COLO668 (cell line): ENCODE data around the gene ZNF74.
"Not testable (repeated sequence)": the region's sequence is repeated elsewhere in the genome, so short reads cannot be mapped to it uniquely, and the experiment has no call there.

Experiments used
- DNase-seq: peaks from one replicate; lab custom pipeline; 2025; ENCODE audit not compliant: unreplicated experiment; lab: John Stamatoyannopoulos, UW

ZNF74 gene

DNA sequence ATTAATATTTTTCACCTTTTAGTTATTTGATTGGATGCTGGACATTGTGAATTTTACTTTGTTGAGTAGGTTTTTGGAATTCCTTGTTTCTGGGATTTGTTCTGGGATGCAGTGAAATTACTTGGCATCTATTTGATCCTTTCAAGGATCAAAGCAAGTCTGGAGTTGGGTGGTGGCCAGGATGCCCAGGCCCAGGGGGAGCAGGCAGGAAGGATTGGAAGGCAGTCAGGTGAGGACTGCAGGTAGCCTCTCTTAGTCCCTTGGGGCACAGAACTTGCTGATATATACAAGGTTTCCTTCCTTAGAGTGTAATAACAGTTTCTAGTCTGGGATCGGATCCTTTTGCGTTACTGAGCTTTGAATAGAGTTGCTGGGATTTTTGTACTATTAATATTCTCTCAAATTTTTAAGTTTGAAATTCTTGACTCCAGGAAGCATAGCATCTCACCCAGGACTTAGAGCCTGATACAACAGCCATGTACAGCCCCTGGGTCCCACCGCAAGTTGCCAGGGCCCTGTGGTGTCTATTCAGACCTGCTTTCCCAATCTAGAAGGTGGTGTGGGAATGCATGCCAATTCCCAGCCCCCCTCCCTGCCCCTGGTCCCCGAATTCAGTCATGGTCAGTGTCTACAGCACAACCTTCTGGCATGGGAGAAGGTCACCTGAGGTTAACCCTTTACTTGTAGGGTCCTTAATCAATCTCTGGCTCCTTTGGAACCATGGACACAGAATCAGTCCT lies 6.1 kb downstream of the ZNF74 start:
- no peak for DNase-seq

DNA sequence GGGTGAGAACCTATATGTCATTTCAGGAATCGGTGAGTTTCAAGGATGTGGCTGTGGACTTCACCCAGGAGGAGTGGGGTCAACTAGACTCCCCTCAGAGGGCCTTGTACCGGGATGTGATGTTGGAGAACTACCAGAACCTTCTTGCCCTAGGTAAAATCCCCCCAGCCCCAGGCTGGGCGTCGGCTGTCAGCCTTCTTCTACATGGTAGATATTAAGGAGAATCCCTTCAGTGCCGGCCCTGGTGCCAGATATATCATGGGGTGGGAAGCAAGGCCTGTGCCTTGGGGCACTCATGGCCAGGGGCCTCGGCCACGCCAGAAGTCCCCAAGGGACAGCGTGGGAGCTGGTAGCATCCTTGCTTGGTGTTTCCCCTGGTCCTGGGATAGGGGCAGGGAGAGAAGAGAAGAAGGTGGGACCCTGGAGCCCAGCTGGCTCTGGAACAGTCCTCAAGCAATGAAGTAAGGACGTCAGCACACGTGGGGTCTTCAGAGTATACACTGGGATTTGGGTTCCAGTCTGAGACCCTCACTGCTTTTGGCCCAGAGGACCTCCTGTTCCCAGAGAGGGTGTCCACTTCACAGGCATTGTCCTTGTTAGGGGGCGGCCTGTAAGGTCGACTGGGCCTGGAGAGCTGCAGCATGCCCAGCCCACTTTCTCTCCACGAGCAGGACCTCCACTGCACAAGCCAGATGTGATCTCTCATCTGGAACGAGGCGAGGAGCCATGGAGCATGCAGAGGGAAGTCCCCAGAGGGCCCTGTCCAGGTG lies 6.8 kb downstream of the ZNF74 start:
- DNase-seq, result no peak

DNA sequence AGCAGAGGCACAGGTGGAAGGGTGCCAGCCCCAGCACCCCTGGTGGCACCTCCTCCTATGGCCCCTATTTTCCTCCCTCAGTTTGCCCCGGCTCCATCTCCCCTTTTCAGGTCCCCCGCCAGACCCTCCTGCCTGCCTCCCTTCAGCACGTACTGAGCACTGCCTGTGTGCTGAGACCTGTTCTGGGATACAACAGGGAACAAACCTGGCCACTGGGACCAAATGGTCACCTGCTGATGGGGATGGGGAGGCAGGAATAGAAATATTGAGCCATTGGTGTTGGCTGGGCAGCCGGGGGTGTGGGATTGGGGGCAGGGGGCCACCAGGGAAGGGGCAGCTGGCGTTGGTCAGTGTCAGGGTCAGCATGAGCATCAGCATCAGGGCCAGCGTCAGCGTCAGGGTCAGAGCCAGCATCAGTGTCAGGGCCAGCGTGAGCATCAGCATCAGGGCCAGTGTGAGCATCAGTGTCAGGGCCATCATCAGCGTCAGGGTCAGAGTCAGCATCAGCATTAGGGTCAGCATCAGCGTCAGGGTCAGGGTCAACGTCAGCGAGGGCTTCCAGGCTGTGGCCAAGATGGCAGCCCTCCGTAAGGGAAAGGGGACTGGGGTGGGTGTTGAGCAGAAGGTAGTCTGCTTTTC lies 7.5 kb downstream of the ZNF74 start:
- DNase-seq, result no peak

DNA sequence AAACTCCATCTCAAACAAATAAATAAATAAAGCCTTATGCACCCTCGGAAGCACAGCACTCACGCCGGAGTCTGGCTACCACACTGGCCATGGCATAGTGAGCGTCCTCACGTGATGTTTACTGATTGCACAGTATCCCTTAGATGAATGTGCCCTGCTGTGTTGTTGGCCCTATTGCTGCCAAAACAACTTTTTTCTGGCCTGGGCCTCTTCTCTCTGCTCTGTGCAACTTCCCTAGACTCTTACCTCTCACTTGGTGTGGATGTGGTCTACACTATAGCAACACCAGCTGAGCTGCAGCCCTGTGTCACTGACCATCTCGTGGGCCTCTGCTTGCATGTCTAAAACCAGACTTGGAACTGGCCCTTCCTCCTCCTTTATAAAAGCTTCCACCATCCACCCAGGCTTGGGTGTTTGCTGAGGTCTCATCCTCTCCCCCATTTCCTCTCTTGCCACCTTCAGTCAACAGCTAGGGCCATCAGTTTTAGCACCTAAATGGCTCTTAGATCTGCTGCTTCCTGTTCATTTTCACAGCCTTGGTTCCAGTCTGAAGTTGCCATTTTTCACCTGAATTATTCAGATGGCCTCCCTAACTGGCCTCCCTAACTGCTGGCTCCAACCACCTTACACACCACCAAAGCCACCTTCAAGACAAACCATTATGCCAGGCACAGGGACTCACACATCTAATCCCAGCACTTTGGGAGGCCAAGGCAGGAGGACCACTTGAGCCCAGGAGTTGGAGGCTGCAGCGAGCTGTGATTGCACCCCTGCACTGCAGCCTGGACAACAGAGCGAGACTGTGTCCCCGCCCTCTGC lies 9.2 kb downstream of the ZNF74 start:
- no peak for DNase-seq

DNA sequence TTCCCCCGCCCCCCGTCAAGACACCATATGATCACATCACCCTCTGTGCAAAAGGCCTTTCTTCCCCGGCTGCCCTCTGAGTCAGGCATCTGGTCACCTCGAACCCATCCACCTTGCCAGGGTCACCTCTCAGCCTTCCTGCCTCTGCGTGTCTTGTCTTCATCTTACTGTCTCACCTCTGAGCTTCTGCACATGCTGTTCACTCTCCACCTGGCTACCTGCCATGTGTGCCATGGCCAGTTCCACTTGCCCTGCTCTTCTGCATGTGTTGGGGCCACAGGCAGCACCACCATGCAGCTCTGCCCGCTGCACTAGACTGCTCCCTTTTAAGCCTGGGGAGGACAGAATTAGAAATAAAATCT lies 9.8 kb downstream of the ZNF74 start:
- DNase-seq, result no peak

DNA sequence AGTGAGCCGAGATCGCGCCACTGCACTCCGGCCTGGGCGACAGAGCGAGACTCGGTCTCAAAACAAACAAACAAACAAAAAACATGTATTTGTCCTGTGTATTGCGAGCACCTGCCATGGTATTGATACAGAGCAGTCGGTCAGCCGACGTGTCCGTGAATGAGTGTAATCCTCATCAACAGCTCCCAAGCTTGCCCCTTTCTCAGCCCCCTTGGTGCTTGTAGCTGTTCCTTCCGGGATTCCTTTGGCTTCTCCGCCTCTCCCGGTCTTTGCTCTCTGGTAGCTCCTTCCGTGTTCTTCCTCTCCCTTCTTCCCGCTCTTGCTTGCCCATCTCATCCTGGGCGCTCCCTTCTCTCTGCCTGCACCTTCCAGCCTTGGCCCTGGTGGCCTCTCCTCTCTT lies 10.9 kb downstream of the ZNF74 start:
- DNase-seq, result no peak

DNA sequence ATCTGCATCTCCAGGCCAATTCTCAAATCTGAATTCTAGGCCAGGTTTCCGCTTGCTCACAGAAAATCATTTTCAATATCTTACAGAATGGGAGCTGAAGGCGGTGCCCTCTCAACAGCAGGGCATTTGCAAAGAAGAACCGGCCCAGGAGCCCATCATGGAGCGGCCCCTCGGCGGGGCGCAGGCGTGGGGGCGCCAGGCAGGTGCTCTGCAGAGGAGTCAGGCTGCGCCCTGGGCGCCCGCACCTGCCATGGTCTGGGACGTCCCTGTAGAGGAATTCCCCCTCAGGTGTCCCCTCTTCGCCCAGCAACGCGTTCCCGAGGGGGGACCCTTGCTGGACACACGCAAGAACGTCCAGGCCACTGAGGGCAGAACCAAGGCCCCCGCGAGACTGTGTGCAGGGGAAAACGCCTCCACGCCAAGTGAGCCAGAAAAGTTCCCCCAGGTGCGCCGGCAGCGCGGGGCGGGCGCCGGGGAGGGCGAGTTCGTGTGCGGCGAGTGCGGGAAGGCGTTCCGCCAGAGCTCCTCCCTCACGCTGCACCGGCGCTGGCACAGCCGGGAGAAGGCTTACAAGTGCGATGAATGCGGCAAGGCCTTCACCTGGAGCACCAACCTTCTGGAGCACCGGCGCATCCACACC lies 11.5 kb downstream of the ZNF74 start:
- DNase-seq, result no peak

DNA sequence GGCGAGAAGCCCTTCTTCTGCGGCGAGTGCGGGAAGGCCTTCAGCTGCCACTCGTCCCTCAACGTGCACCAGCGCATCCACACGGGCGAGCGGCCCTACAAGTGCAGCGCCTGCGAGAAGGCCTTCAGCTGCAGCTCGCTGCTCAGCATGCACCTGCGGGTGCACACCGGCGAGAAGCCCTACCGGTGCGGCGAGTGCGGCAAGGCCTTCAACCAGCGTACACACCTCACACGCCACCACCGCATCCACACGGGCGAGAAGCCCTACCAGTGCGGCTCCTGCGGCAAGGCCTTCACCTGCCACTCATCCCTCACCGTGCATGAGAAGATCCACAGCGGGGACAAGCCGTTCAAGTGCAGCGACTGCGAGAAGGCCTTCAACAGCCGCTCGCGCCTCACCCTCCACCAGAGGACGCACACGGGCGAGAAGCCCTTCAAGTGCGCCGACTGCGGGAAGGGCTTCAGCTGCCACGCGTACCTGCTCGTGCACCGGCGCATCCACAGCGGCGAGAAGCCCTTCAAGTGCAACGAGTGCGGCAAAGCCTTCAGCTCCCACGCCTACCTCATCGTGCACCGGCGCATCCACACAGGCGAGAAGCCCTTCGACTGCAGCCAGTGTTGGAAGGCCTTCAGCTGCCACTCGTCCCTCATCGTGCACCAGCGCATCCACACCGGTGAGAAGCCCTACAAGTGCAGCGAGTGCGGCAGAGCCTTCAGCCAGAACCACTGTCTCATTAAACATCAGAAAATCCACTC lies 12.2 kb downstream of the ZNF74 start:
- no peak for DNase-seq

DNA sequence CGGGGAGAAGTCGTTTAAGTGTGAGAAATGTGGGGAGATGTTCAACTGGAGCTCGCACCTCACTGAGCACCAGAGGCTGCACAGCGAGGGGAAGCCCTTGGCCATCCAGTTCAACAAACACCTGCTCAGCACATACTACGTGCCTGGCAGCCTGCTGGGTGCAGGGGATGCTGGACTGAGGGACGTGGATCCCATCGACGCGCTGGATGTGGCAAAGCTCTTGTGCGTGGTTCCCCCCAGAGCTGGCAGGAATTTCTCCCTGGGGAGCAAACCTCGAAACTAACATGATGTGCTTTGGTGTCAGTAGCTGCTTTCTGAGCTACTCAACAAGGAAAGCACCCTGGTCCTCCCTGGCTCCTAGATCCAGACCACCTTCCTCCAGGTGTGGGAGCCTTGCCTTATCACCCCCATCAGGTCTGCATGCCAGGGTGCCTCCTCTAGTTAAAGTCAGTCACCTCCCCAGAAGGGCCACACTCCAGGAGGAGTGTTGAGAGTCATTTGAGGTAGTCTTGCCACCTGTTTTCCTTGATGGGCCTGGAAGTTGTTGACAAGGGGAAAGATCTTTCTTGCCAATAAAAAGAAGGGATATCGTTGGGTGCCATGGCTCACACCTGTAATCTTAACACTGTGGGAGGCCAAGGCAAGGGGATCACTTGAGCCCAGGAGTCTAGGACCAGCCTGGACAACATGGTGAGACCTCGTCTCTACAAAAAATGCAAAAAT lies 12.9 kb downstream of the ZNF74 start:
- no peak for DNase-seq

DNA sequence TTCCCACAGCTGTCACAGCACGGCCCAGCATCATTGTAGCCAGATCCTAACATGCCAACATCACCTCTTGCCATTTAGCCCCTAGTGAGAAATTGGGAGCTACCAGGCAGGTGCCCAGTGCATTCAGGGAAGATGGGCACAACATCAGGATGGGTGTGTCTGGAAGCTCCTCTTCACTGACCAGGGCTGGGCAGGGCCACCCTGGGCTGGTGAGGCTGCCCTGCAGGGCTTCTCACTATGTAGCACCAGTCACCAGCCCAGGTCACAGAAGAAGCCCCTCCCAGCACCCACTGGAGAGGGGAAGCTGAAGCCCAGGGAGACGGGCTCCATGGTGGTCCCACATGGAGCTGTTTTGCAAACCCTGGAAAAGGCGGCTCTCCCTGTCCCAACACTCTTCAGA lies 13.9 kb downstream of the ZNF74 start:
- no peak for DNase-seq

DNA sequence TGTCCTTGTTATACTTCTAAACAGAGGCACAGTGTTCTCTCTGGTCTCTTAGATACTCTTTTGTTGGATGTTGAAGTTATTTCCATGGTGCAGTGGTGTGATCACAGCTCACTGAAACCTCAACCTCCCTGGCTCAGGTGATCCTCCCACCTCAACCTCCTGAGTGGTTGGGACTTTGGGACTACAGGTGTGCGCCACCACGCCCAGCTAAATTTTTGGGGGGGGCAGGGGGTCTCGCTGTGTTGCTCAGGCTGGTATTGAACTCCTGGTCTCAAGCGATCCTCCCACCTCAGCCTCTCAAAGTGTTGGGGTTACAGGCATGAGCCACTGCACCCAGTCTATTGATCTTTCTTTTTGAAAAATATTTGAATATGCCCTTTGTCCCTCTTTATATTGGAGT lies 14.9 kb downstream of the ZNF74 start:
- no peak for DNase-seq

DNA sequence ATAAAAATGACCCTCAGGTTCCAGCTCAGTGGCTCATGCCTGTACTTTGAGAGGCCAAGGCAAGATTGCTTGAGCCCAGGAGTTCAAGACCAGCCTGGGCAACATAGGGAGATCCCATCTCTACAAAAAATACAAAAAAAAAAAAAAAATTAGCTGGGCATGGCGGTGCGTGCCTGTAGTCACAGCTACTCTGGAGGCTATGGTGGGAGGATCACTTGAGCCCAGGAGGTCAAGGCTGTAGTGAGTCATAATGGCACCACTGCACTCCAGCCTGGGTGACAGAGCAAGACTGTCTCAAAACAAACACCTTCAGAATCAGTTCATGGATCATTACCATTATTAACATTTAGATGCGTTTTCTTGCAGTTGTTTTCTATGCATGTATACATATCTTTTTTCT lies 15.4 kb downstream of the ZNF74 start:
- not testable (repeated sequence) for DNase-seq

DNA sequence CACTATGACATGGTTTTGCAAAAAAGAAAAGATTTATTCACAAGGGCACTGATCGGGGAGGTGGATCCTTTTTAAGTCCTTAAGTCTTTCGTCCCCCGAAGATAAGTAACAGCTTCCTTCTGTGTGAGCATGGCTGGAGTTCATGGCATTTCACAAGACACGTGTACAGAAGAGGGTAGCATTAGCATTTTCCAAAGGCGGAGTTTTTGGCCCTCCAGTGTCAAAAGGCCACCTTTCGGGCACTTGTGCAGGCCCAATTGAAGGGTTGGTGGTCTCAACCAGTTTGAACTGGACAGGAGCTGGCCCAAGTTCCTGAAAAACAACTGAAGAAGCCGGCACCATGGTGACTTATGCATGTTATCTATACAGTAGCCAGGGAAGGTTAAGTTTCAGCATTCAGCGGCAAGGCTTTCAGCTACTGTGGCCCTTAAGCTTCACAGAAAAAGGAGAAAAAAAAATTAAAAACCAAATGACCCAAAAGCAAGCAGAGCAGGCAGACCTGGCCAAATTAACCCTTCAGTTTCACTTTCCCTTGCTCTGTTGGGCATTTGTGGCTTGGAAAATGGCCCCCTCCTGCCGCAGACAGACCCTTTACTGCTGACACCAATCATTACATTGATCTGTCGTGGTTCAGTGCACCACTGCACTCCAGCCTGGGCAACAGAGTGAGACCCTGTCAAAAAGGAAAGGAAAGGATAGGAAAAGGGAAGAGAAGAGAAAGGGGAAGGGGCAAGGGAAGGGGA lies 18.7 kb downstream of the ZNF74 start:
- no peak for DNase-seq

DNA sequence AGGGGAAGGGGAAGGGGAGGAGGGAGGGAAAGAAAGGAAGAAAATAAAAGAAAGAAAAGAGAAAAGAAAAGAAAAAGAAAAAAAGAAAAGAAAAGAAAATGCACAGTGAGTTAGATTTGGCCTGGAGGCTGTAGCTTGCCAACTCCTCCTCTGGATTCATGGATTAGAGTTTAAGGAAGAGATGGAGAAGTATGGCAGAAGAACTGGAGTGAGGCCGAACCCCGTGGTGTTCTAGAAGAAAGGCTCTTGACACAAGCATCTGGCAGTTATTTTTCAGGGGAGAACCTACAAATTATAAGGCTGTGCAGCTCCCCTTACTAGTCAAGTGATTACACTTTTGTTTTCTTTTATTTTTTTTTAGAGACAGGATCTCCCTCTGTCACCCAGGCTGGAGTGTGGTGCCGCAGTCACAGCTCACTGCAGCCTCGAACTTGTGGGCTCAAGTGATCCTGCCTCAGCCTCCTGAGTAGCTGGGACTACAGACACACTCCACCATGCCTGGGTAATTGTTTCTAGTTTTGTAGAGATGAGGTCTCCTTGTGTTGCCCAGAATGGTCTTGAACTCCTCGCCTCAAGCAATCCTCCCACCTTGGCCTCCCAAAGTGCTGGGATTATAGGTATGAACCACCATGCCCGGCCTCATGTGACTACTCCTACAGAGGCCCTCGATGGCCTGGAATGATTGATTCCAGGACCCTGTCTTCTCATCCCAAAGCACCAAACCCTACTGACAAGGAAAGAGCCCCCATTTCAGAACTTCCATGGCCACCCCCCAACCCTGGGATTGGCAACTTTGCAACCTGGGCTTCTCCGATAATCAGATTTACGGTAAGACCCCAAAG lies 19.5 kb downstream of the ZNF74 start:
- DNase-seq, result no peak

DNA sequence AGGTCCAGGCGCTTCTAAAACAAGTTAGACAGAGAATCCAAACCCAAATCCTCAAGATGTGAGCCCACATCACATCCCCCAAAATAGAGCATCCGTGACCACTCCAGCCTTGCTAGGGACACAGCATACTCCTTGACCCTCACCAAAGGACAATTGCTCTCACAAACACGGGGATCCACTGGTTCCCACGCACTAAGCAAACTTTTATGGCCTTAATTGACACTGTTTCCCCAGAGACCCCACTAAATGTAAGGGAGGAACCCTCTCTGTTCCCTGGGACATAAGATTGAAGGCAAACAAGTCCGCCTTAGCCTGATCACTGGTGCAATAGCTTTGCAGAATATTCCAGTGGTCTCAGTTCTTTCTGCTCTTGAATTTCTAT lies 20.1 kb downstream of the ZNF74 start:
- no peak for DNase-seq

DNA sequence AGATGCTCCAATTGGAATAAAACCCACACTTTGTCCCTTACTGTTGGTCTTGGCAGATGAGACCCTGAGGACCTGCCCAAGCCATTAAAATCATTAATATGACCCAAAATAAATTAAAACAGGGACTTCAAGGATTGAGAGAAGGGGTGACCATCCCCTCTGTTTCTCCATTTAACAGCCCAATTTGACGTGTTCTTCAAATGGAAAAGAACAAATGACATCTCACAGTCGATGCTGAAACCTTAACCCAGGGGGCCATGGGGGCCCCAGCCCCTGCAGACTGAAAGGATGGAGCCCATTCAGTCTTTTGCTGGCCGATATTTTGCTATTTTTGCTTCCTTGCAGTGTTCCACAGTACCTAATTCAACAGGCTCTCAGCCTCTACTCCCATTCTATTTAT lies 20.5 kb downstream of the ZNF74 start:
- no peak for DNase-seq

DNA sequence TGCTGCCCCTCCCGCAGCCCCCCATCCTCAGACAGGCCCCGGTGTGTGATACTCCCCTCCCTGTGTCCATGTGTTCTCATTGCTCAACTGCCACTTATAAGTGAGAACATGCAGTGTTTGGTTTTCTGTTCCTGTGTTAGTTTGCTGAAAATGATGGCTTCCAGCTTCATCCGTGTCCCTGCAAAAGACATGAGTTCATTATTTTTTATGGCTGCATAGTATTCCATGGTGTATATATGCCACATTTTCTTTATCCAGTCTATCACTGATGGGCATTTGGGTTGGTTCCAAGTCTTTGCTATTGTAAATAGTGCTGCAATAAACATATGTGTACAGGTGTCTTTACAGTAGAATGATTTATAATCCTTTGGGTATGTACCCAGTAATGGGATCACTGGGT lies 21.3 kb downstream of the ZNF74 start:
- not testable (repeated sequence) for DNase-seq

DNA sequence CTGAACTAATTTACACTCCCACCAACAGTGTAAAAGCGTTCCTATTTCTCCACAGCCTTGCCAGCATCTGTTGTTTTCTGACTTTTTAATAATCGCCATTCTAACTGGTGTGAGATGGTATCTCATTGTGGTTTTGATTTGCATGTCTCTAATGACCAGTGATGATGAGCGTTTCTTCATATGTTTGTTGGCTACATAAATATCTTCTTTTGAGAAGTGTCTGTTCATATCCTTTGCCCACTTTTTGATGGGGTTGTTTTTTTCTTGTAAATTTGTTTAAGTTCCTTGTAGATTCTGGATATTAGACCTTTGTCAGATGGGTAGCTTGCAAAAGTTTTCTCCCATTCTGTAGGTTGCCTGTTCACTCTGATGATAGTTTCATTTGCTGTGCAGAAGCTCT lies 21.7 kb downstream of the ZNF74 start:
- not testable (repeated sequence) for DNase-seq
